K562 (cell line): Measurements from ENCODE around the gene ING1. TPM values are rescaled to one million over a fixed set of nuclear protein-coding genes. Genes with fewer than 3 reads are reported as not detected.
A peak's percentile ranks its signal among the peaks of the same experiment; 100 is the strongest.

Experiments used
- ARID2 ChIP-seq: fragments of 450-650 bp; IDR thresholded peaks from 2 replicates; pipeline ENCODE4 v1.6.1; 2017; ENCODE audit warnings: antibody characterized with exemption, mild to moderate bottlenecking
- ARID3A ChIP-seq: IDR thresholded peaks from 2 replicates; pipeline ENCODE4 v1.6.1; 2012; ENCODE audit warnings: low read depth, low read length, improper control_type of control experiment, borderline replicate concordance
- DMBX1 ChIP-seq: fragments of 250-450 bp; sonication (Bioruptor Pico); IDR thresholded peaks from 2 replicates; pipeline ENCODE4 v1.8.0; 2022; ENCODE audit warnings: inconsistent platforms, mild to moderate bottlenecking, moderate library complexity, borderline replicate concordance
- ELF2 ChIP-seq: fragments of 250-450 bp; sonication (Bioruptor Pico); IDR thresholded peaks from 2 replicates; pipeline ENCODE4 v1.5.0; 2021; ENCODE audit warnings: mild to moderate bottlenecking
- GATAD2A ChIP-seq: fragments of 450-650 bp; IDR thresholded peaks from 2 replicates; pipeline ENCODE4 v1.6.1; 2017
- GTF2F1 ChIP-seq: IDR thresholded peaks from 2 replicates; pipeline ENCODE4 v1.6.1; 2011; ENCODE audit warnings: low read depth, low read length, improper control_type of control experiment
- HDGF ChIP-seq: fragments of 450-650 bp; IDR thresholded peaks from 2 replicates; pipeline ENCODE4 v1.6.1; 2016
- HNRNPL ChIP-seq: fragments of 200-400 bp; formaldehyde crosslinking; IDR thresholded peaks from 2 replicates; pipeline ENCODE4 v1.6.1; 2017; ENCODE audit warnings: low read depth, mild to moderate bottlenecking, low read length
- KDM4B ChIP-seq, 2 experiments: fragments of 450-650 bp in 1 of 2; sonication (generic) in 1 of 2; IDR thresholded peaks; 2 replicates each; pipeline ENCODE4 v1.6.1; 2016 to 2017; ENCODE audit warnings: borderline replicate concordance in 2 of 2, antibody characterized with exemption in 1 of 2, low read depth in 1 of 2, mild to moderate bottlenecking in 1 of 2
- MAZ ChIP-seq, 2 experiments: fragments of 450-650 bp in 1 of 2; sonication (generic) in 1 of 2; formaldehyde crosslinking; IDR thresholded peaks in 1 of 2; conservative IDR thresholded peaks in 1 of 2; 2 replicates each; pipeline versions ENCODE4 v1.4.0 to v1.5.0; 2020; ENCODE audit warnings: mild to moderate bottlenecking in 1 of 2, missing genetic modification reagents in 1 of 2
- MLX ChIP-seq, 2 experiments: fragments of 450-650 bp in 1 of 2; sonication (generic) in 1 of 2; formaldehyde crosslinking; conservative IDR thresholded peaks; 2 replicates each; pipeline versions ENCODE4 v1.4.0 to v1.8.1; 2020 to 2022; ENCODE audit warnings: mild to moderate bottlenecking in 1 of 2, missing genetic modification reagents in 1 of 2
- NCOA2 ChIP-seq, 2 experiments: fragments of 450-650 bp; IDR thresholded peaks; 2 replicates each; pipeline ENCODE4 v1.6.1; 2018; ENCODE audit warnings: mild to moderate bottlenecking in 2 of 2, moderate library complexity in 1 of 2; ENCODE audit not compliant: partially characterized antibody in 2 of 2
- NFATC3 ChIP-seq: fragments of 450-650 bp; IDR thresholded peaks from 2 replicates; pipeline ENCODE4 v1.6.1; 2017; ENCODE audit warnings: mild to moderate bottlenecking
- POLR2AphosphoS5 ChIP-seq: IDR thresholded peaks from 2 replicates; pipeline ENCODE4 v1.6.1; 2011; ENCODE audit warnings: mild to moderate bottlenecking, low read depth, low read length, moderate library complexity; ENCODE audit not compliant: control insufficient read depth, insufficient read depth
- RBM14 ChIP-seq: fragments of 200-400 bp; formaldehyde crosslinking; IDR thresholded peaks from 2 replicates; pipeline ENCODE4 v1.6.1; 2018; ENCODE audit warnings: low read depth, mild to moderate bottlenecking, low read length, moderate library complexity, borderline replicate concordance; ENCODE audit not compliant: insufficient read depth
- RHOXF2B ChIP-seq: fragments of 250-450 bp; sonication (Bioruptor Pico); conservative IDR thresholded peaks from 2 replicates; pipeline ENCODE4 v1.5.1; 2021
- SIN3B ChIP-seq: fragments of 450-650 bp; IDR thresholded peaks from 2 replicates; pipeline ENCODE4 v1.6.1; 2017; ENCODE audit warnings: low read depth, mild to moderate bottlenecking, moderate library complexity
- THAP7 ChIP-seq: fragments of 250-450 bp; sonication (Bioruptor Pico); IDR thresholded peaks from 2 replicates; pipeline ENCODE4 v1.5.0; 2021
- polyA plus RNA-seq, 8 experiments: library from polyadenylated mRNA; depleted of rRNA in 4 of 8; stranded (reverse) in 5 of 8; unstranded in 3 of 8; fragments of >200 nt; fragmentation: Nextera tagmentation in 2 of 8; fragmentation: Illumina TruSeq in 1 of 8; extraction: Ambion mirVana in 2 of 8; extraction: Trizol in 1 of 8; gene quantifications; 2 replicates each; pipeline versions ENCODE4 v1.2.1 to v1.2.3, GENCODE V29; 2011 to 2014; ENCODE audit warnings: inconsistent platforms in 1 of 8, missing spikeins in 1 of 8
- total RNA-seq, 7 experiments: library from RNA; depleted of rRNA in 6 of 7; stranded (reverse); fragments of >200 nt in 6 of 7; fragmentation: Illumina TruSeq in 2 of 7; extraction: Trizol in 2 of 7; gene quantifications; 2 replicates each; pipeline versions ENCODE4 v1.2.1 to v1.2.3, GENCODE V29; 2011 to 2021; ENCODE audit warnings: low replicate concordance in 1 of 7
- TF ChIP-seq, protein P1 (sequence below), 2 experiments: fragments of 450-650 bp; IDR thresholded peaks; 2 replicates each; pipeline ENCODE4 v1.6.1; 2018; ENCODE audit warnings: mild to moderate bottlenecking in 2 of 2, low read depth in 1 of 2; ENCODE audit not compliant: partially characterized antibody in 2 of 2

The ING1 gene
- total and polyA plus RNA-seq, 9 of the 15 experiments (the other 6 are each of a cell fraction or from before 2014, with no cell fraction given) = 1.0 to 20.1 (median 8.2) TPM

DNA sequence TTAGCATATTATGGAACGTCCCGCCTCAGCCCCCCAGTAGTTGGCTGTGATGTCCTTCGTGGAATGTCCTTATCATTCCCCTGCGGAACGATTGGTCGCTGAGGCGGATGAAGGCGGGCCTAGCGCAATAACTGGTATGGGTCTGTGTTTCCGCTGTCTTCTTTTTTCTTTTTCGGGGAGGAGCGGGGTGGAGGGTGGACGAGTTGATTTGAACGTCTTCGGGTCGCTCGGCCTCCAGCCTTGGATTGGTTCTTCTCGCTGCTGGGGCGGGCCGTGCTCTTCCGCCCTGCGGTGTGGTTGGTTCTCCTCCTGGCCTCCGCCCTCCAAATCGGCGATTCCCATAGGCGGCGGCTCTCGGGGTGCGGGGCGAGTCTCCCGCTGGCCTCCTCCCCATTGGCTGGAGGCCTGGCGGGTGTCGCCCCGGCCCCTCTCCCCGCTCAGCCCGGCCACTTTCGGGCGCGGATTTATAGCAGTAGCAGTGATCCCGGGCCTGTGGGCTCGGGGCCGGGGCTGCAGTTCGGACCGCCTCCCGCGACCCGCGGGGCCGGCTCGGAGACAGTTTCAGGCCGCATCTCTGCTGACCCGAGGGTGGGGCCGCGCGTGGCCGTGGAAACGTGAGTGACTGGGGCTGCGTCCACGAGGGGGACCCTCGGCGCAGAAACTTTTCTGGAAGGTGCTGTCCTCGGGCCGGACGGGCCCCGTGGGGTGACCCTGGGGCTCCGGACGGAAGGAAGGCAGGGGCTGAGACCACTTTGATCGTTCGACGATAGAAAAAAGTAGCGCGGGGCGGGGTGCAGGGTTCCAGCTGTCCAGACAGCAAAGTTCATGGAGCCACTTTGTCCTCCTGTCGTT, 2.1 kb downstream of the ING1 start (continued):
- TF ChIP-seq, protein P1, sequence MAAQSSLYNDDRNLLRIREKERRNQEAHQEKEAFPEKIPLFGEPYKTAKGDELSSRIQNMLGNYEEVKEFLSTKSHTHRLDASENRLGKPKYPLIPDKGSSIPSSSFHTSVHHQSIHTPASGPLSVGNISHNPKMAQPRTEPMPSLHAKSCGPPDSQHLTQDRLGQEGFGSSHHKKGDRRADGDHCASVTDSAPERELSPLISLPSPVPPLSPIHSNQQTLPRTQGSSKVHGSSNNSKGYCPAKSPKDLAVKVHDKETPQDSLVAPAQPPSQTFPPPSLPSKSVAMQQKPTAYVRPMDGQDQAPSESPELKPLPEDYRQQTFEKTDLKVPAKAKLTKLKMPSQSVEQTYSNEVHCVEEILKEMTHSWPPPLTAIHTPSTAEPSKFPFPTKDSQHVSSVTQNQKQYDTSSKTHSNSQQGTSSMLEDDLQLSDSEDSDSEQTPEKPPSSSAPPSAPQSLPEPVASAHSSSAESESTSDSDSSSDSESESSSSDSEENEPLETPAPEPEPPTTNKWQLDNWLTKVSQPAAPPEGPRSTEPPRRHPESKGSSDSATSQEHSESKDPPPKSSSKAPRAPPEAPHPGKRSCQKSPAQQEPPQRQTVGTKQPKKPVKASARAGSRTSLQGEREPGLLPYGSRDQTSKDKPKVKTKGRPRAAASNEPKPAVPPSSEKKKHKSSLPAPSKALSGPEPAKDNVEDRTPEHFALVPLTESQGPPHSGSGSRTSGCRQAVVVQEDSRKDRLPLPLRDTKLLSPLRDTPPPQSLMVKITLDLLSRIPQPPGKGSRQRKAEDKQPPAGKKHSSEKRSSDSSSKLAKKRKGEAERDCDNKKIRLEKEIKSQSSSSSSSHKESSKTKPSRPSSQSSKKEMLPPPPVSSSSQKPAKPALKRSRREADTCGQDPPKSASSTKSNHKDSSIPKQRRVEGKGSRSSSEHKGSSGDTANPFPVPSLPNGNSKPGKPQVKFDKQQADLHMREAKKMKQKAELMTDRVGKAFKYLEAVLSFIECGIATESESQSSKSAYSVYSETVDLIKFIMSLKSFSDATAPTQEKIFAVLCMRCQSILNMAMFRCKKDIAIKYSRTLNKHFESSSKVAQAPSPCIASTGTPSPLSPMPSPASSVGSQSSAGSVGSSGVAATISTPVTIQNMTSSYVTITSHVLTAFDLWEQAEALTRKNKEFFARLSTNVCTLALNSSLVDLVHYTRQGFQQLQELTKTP (IDR thresholded peaks at IDR 0.05; ENCODE audit: low read depth in 1 of 2, partially characterized antibody in 2 of 2) = no peak
- no peak for TF ChIP-seq ELF2 (CRISPR knock-in tag)
- no peak for TF ChIP-seq RBM14
- TF ChIP-seq HNRNPL = no peak
- TF ChIP-seq HDGF = no peak
- TF ChIP-seq GTF2F1 = no peak
- no peak for TF ChIP-seq SIN3B
- TF ChIP-seq THAP7 (CRISPR knock-in tag) = no peak
- peak; percentile 66; the same call in 1 of the 2 replicates for TF ChIP-seq ARID3A
- TF ChIP-seq NCOA2 (IDR thresholded peaks at IDR 0.05; ENCODE audit: partially characterized antibody in 2 of 2) = no peak
- no peak for TF ChIP-seq POLR2AphosphoS5
- no peak for TF ChIP-seq NFATC3
- no peak for TF ChIP-seq MLX (CRISPR knock-in tag; conservative IDR thresholded peaks at IDR 0.05)
- no peak for TF ChIP-seq DMBX1 (CRISPR knock-in tag)
- TF ChIP-seq MAZ (CRISPR knock-in tag; conservative IDR thresholded peaks at IDR 0.05 in 1 of 2, IDR thresholded peaks at IDR 0.05 in 1 of 2) = peak in 1 of 2 experiments; percentile 38; a peak in 1 of 4 replicates
- TF ChIP-seq ARID2 = no peak
- TF ChIP-seq GATAD2A = no peak
- no peak for TF ChIP-seq KDM4B (IDR thresholded peaks at IDR 0.05; ENCODE audit: borderline replicate concordance in 2 of 2, low read depth in 1 of 2)
- no peak for TF ChIP-seq RHOXF2B
